HG03432 (cell line): ENCODE measurements around the gene CACNA1C.

ENCODE experiments used
- ATAC-seq: cut with Tn5 transposase; IDR thresholded peaks from one replicate; pipeline ENCODE4 v1.9.1; 2021; ENCODE audit warnings: mild to moderate bottlenecking, moderate library complexity; ENCODE audit not compliant: unreplicated experiment

The CACNA1C gene

GRCh38 chr12:2335109-2335508 lies 282.3 kb downstream of the CACNA1C start:
- ATAC-seq = no peak

- no peak for ATAC-seq
Measured at GRCh38 chr12:2335513-2335912, 282.7 kb downstream of the CACNA1C start.

- no peak for ATAC-seq
Measured at GRCh38 chr12:2335916-2336315, 283.1 kb downstream of the CACNA1C start.

GRCh38 chr12:2336409-2336829 lies 283.6 kb downstream of the CACNA1C start:
- peak; percentile 93 for ATAC-seq

- ATAC-seq = no peak
Measured at GRCh38 chr12:2337031-2338010, 284.5 kb downstream of the CACNA1C start.

GRCh38 chr12:2338381-2338780 lies 285.6 kb downstream of the CACNA1C start:
- no peak for ATAC-seq

GRCh38 chr12:2338991-2339431 lies 286.2 kb downstream of the CACNA1C start:
- ATAC-seq = no peak

GRCh38 chr12:2341051-2341751 lies 288.4 kb downstream of the CACNA1C start:
- ATAC-seq = no peak

GRCh38 chr12:2341871-2342270 lies 289.1 kb downstream of the CACNA1C start:
- no peak for ATAC-seq

GRCh38 chr12:2343681-2344080 lies 290.9 kb downstream of the CACNA1C start:
- ATAC-seq = no peak

- no peak for ATAC-seq
Measured at GRCh38 chr12:2344476-2344875, 291.7 kb downstream of the CACNA1C start.

- no peak for ATAC-seq
Measured at GRCh38 chr12:2344885-2345284, 292.1 kb downstream of the CACNA1C start.

- no peak for ATAC-seq
Measured at GRCh38 chr12:2345902-2346301, 293.1 kb downstream of the CACNA1C start.

- no peak for ATAC-seq
Measured at GRCh38 chr12:2346416-2346815, 293.6 kb downstream of the CACNA1C start.

GRCh38 chr12:2347137-2347843 lies 294.5 kb downstream of the CACNA1C start:
- no peak for ATAC-seq

GRCh38 chr12:2347844-2348481 lies 295.2 kb downstream of the CACNA1C start:
- no peak for ATAC-seq

GRCh38 chr12:2348482-2348852 lies 295.7 kb downstream of the CACNA1C start:
- no peak for ATAC-seq

GRCh38 chr12:2351161-2351560 lies 298.4 kb downstream of the CACNA1C start:
- ATAC-seq = no peak

- ATAC-seq = no peak
Measured at GRCh38 chr12:2352203-2352602, 299.4 kb downstream of the CACNA1C start.

GRCh38 chr12:2353281-2353680 lies 300.5 kb downstream of the CACNA1C start:
- ATAC-seq = no peak

GRCh38 chr12:2353691-2354090 lies 300.9 kb downstream of the CACNA1C start:
- no peak for ATAC-seq
